Suprapubic skin (tissue), 4 donors: ENCODE results near the gene MCM3AP. TPM values are rescaled to one million over a fixed set of nuclear protein-coding genes. Genes with fewer than 3 reads are reported as not detected.

Experiments used
- DNase-seq, 2 donors: peaks; one replicate each; pipeline ENCODE4 v3.0.0-alpha.2; 2019; ENCODE audit warnings: low spot score in 2 of 2
- H3K27ac ChIP-seq: fragments of 200-600 bp; sonication (generic); one replicate; pipeline ENCODE4 v1.5.1; 2019
- H3K27me3 ChIP-seq: fragments of 200-600 bp; sonication (generic); one replicate; pipeline ENCODE4 v1.5.1; 2019
- H3K36me3 ChIP-seq: fragments of 200-600 bp; sonication (generic); one replicate; pipeline ENCODE4 v1.5.1; 2019
- H3K4me1 ChIP-seq: fragments of 200-600 bp; sonication (generic); one replicate; pipeline ENCODE4 v1.5.1; 2019
- H3K4me3 ChIP-seq: fragments of 200-600 bp; sonication (generic); one replicate; pipeline ENCODE4 v1.5.1; 2019; ENCODE audit warnings: mild to moderate bottlenecking
- H3K9me3 ChIP-seq: fragments of 200-600 bp; sonication (generic); one replicate; pipeline ENCODE4 v1.5.1; 2019
- CTCF ChIP-seq, 2 donors: fragments of 200-600 bp in 1 of 2; fragments of 450-650 bp in 1 of 2; sonication (generic) in 1 of 2; IDR thresholded peaks; one replicate each; pipeline ENCODE4 v1.5.1; 2016 to 2019; ENCODE audit warnings: antibody characterized with exemption in 2 of 2, mild to moderate bottlenecking in 1 of 2, moderate library complexity in 1 of 2
- EP300 ChIP-seq: sonication (generic); formaldehyde crosslinking; IDR thresholded peaks from one replicate; pipeline ENCODE4 v1.6.1; 2017; ENCODE audit warnings: antibody characterized with exemption
- POLR2A ChIP-seq, 2 donors: fragments of 450-650 bp; IDR thresholded peaks; one replicate each; pipeline ENCODE4 v1.6.1; 2017; ENCODE audit warnings: antibody characterized with exemption in 2 of 2, mild to moderate bottlenecking in 2 of 2, moderate library complexity in 2 of 2
- POLR2AphosphoS5 ChIP-seq, 3 donors: sonication (generic); formaldehyde crosslinking; IDR thresholded peaks; one replicate each; pipeline ENCODE4 v1.6.1; 2017; ENCODE audit warnings: antibody characterized with exemption in 3 of 3
- WGBS: methylation state at CpG from one replicate; pipeline ENCODE4 v1.1.5; 2018; 5-methylcytosine and 5-hydroxymethylcytosine counted together
- total RNA-seq, 4 donors: library from RNA; depleted of rRNA; stranded (reverse); fragments of >200 nt; gene quantifications; one replicate each; pipeline ENCODE4 v1.1.0, GENCODE V29; 2016

MCM3AP gene
- total RNA-seq, 4 donors from 2014 or later, result 77.9 to 134 (median 79.8) TPM

GRCh38 chr21:46323227-46323709 is 37.9 kb upstream of the MCM3AP start:
- DNase-seq, result peak in 1 of 2 donors; percentile 83
- Histone ChIP-seq H3K27me3 (no peaks in the 10 kb centered on the region), H3K4me1 (peaks cover 30% of the 10 kb centered on the region), H3K27ac (no peak overlapping the region), H3K4me3 (peak overlapping the region; percentile 100), H3K9me3 (no peaks in the 10 kb centered on the region), H3K36me3 (peaks cover 5% of the 10 kb centered on the region)
- under 1% methylated on average over 27 of the region's 34 CpGs for WGBS
- no peak for TF ChIP-seq CTCF (IDR thresholded peaks at IDR 0.05)
- TF ChIP-seq POLR2A (IDR thresholded peaks at IDR 0.05), result no peak
- no peak for TF ChIP-seq POLR2AphosphoS5 (IDR thresholded peaks at IDR 0.05)
- TF ChIP-seq EP300, result no peak

DNA sequence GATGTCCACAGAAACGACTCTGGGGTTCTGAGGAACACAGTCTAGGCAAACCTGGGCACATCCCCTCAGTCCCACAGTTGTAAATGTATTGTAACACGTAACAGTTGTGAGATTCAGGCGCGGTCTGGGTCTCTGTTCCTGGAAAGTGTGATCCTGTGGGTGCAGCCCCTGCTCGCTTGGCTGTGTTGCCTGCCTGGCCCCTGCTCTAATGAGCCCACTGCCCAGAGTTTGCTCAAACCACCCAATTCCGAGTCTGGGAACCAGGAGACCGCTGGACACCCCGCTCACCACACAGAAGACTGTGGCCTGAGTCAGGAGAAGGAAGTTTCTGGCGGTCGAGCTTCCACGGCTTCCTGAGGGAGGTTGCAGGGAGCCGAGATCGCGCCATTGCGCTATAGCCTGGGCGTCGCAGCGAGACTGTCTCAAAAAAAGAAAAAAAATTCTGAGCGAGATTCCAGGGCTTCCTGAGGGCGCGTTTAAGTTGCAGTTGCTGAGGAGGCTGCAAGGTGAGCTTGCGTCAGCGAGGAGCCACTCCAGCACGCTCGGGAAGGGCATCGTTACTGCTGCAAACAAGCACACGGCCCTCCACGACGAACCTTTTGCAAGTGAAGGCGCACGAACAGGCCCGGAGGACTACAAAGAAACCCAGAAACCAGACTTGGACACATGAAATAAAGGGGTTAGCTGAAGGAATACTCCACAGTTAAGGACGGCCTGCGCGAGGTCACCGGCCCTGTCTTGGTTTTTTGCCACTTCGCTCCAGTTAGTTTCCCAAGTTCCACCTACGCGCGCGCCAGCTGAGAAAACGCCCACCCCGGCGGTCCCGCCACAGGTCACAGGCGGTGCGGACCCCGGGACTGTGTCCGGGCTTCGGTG is 37.2 kb upstream of the MCM3AP start:
- 6% methylated on average over 30 of the region's 50 CpGs for WGBS
- Histone ChIP-seq H3K36me3 (no peaks in the 10 kb centered on the region), H3K27me3 (no peaks in the 10 kb centered on the region), H3K4me3 (peak overlapping the region; percentile 100), H3K4me1 (peaks cover 30% of the 10 kb centered on the region), H3K27ac (no peak overlapping the region), H3K9me3 (no peaks in the 10 kb centered on the region)
- no peak for DNase-seq
- TF ChIP-seq POLR2A (IDR thresholded peaks at IDR 0.05) (no peak), POLR2AphosphoS5 (IDR thresholded peaks at IDR 0.05) (no peak), EP300 (no peak), CTCF (IDR thresholded peaks at IDR 0.05) (no peak)

DNA sequence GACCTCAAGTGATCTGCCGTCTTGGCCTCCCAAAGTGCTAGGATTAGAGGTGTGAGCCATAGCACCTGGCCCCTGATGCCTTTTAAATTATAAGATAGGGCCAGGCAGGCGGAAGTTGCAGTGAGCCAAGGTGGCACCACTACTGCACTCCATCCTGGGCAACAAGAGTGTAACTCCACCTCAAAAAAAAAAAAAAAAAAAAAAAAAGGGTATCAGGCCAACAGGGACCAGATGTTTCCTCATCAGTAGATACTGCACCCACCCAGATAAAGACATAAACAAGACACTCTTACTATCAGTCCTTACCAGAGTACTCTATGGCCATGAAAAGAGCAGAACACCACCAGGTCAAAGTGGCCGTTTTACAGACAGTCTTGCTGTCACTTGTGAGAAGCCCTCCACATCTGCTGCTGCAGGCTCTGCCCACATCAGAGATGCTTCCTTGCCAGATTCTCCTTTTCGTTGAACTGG is 35.0 kb upstream of the MCM3AP start:
- TF ChIP-seq POLR2AphosphoS5 (IDR thresholded peaks at IDR 0.05) (no peak), CTCF (IDR thresholded peaks at IDR 0.05) (no peak), POLR2A (IDR thresholded peaks at IDR 0.05) (no peak), EP300 (no peak)
- Histone ChIP-seq H3K4me3 (no peak overlapping the region), H3K27me3 (no peaks in the 10 kb centered on the region), H3K36me3 (no peaks in the 10 kb centered on the region), H3K9me3 (no peaks in the 10 kb centered on the region), H3K4me1 (peaks cover 21% of the 10 kb centered on the region), H3K27ac (no peak overlapping the region)
- WGBS, result 60% methylated on average over 4 of the region's 4 CpGs
- no peak for DNase-seq

DNA sequence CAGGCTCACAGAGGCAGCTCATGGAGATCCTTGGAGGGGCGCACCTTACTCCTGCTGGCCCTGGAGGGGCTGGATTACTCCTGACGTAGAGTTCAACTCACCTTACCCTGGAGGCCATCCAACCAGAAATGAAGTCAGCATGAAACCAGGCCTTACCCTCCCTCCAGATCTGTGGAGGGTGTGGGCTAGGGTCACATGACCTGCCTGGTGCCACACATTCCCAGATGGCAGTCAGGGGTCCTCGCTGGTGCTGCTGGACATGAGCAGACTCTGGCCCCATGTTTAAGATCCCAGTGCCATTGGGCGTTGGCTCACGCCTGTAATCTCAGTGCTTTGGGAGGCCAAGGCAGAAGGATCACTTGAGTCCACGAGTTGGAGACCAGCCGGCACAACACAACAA is 33.8 kb upstream of the MCM3AP start:
- Histone ChIP-seq H3K4me3 (no peak overlapping the region), H3K9me3 (no peaks in the 10 kb centered on the region), H3K27ac (no peak overlapping the region), H3K27me3 (no peaks in the 10 kb centered on the region), H3K36me3 (no peaks in the 10 kb centered on the region), H3K4me1 (peaks cover 17% of the 10 kb centered on the region)
- DNase-seq, result no peak
- no peak for TF ChIP-seq EP300
- 92% methylated on average over 7 of the region's 7 CpGs for WGBS

DNA sequence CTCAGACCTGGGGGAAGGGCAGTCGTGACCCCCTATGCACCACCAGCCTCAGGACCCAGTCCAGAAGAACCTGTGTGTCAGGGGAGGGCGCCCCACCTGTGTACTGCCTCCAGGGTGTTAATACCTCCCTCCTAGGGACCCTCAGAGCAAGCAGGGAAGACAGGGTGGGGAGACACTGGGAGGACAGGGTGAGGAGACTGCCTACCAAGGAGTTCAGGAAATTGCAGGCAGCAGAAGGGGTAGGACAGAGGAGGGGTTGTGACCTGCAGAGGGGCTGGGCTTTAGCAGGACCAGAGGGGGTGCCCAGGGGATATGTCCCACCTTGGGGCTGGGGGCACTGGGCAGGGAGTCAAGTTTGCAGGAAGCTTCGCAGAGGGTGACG is 33.0 kb upstream of the MCM3AP start:
- H3K27ac ChIP-seq, result no peak overlapping the region

More for the DNA sequence above, 33.0 kb upstream of the MCM3AP start:
- 91% methylated on average over 4 of the region's 4 CpGs for WGBS
- no peaks in the 10 kb centered on the region for H3K27me3 ChIP-seq
- no peak for DNase-seq
- TF ChIP-seq POLR2A (IDR thresholded peaks at IDR 0.05), result no peak
- TF ChIP-seq CTCF (IDR thresholded peaks at IDR 0.05), result no peak
- TF ChIP-seq EP300, result no peak
- TF ChIP-seq POLR2AphosphoS5 (IDR thresholded peaks at IDR 0.05), result no peak
- no peak overlapping the region for H3K4me3 ChIP-seq
- peaks cover 2% of the 10 kb centered on the region for H3K36me3 ChIP-seq
- H3K4me1 ChIP-seq, result peaks cover 17% of the 10 kb centered on the region
- no peaks in the 10 kb centered on the region for H3K9me3 ChIP-seq
